Nucleus accumbens (tissue), 56 donors: Measurements from ENCODE around the gene PLEKHG4B.

ENCODE experiments used
- DNase-seq, 56 donors: peaks; one replicate each; lab custom pipeline; 2025; lab: John Stamatoyannopoulos, UW

PLEKHG4B gene

GRCh38 chr5:75331-76320 lies 16.3 kb upstream of the PLEKHG4B start:
- DNase-seq, result no peak

- no peak for DNase-seq
Measured at GRCh38 chr5:76358-77169, 15.4 kb upstream of the PLEKHG4B start.

GRCh38 chr5:77170-77501 lies 14.8 kb upstream of the PLEKHG4B start:
- DNase-seq, result no peak

GRCh38 chr5:77546-77945 lies 14.4 kb upstream of the PLEKHG4B start:
- no peak for DNase-seq

- no peak for DNase-seq
Measured at GRCh38 chr5:77957-78804, 13.8 kb upstream of the PLEKHG4B start.

- no peak for DNase-seq
Measured at GRCh38 chr5:78805-79149, 13.2 kb upstream of the PLEKHG4B start.

- DNase-seq, result no peak
Measured at GRCh38 chr5:79263-79662, 12.7 kb upstream of the PLEKHG4B start.

- no peak for DNase-seq
Measured at GRCh38 chr5:79821-80220, 12.1 kb upstream of the PLEKHG4B start.

- no peak for DNase-seq
Measured at GRCh38 chr5:81391-82021, 10.5 kb upstream of the PLEKHG4B start.

GRCh38 chr5:82097-82496 lies 9.9 kb upstream of the PLEKHG4B start:
- DNase-seq, result no peak

- no peak for DNase-seq
Measured at GRCh38 chr5:82570-82969, 9.4 kb upstream of the PLEKHG4B start.

- no peak for DNase-seq
Measured at GRCh38 chr5:83029-83428, 8.9 kb upstream of the PLEKHG4B start.

GRCh38 chr5:85334-85995 lies 6.5 kb upstream of the PLEKHG4B start:
- DNase-seq, result no peak

- DNase-seq, result no peak
Measured at GRCh38 chr5:89337-90286, 2.4 kb upstream of the PLEKHG4B start.

- peak in 1 of 56 donors; percentile 1 for DNase-seq
Measured at GRCh38 chr5:90590-91547, 1.1 kb upstream of the PLEKHG4B start.

GRCh38 chr5:92401-93220 lies 643 bp downstream of the PLEKHG4B start:
- no peak for DNase-seq
